Measurements from ENCODE around the gene F10.

F10 gene

GRCh38 chr13:113092776-113093579 lies 29.6 kb upstream of the F10 start:
- Histone ChIP-seq H3K4me3 (ENCODE audit: severe bottlenecking) (no peak overlapping the region), H3K9me3 (ENCODE audit: severe bottlenecking) (no peaks in the 10 kb centered on the region), H3K4me1 (ENCODE audit: insufficient read depth, poor library complexity, severe bottlenecking) (no peaks in the 10 kb centered on the region), H3K27ac (ENCODE audit: poor library complexity, severe bottlenecking) (no peak overlapping the region), H3K36me3 (ENCODE audit: low read depth) (no peaks in the 10 kb centered on the region), H3K27me3 (ENCODE audit: insufficient read depth, poor library complexity, severe bottlenecking) (peaks cover 11% of the 10 kb centered on the region)
- no peak for ATAC-seq (ENCODE audit: low read depth)
- DNase-seq (ENCODE audit: low spot score) = peak; percentile 40
- TF ChIP-seq CTCF (IDR thresholded peaks at IDR 0.05; ENCODE audit: poor library complexity, severe bottlenecking) = no peak

GRCh38 chr13:113093580-113094409 lies 28.8 kb upstream of the F10 start:
- Histone ChIP-seq H3K4me1 (ENCODE audit: insufficient read depth, poor library complexity, severe bottlenecking) (no peaks in the 10 kb centered on the region), H3K9me3 (ENCODE audit: severe bottlenecking) (no peaks in the 10 kb centered on the region), H3K27ac (ENCODE audit: poor library complexity, severe bottlenecking) (no peak overlapping the region), H3K36me3 (ENCODE audit: low read depth) (no peaks in the 10 kb centered on the region), H3K27me3 (ENCODE audit: insufficient read depth, poor library complexity, severe bottlenecking) (peaks cover 17% of the 10 kb centered on the region), H3K4me3 (ENCODE audit: severe bottlenecking) (no peak overlapping the region)
- DNase-seq (ENCODE audit: low spot score) = peak; percentile 49
- no peak for TF ChIP-seq CTCF (IDR thresholded peaks at IDR 0.05; ENCODE audit: poor library complexity, severe bottlenecking)
- ATAC-seq (ENCODE audit: low read depth) = no peak

GRCh38 chr13:113094410-113094800 lies 28.2 kb upstream of the F10 start:
- H3K36me3 ChIP-seq (ENCODE audit: low read depth) = no peaks in the 10 kb centered on the region
- ATAC-seq (ENCODE audit: low read depth) = no peak
- no peak for TF ChIP-seq CTCF (IDR thresholded peaks at IDR 0.05; ENCODE audit: poor library complexity, severe bottlenecking)

GRCh38 chr13:113095146-113096051 lies 27.2 kb upstream of the F10 start:
- no peak for TF ChIP-seq CTCF (IDR thresholded peaks at IDR 0.05; ENCODE audit: poor library complexity, severe bottlenecking)
- ATAC-seq (ENCODE audit: low read depth) (no peak), DNase-seq (ENCODE audit: low spot score) (peak; percentile 35)
- no peak overlapping the region for H3K4me3 ChIP-seq (ENCODE audit: severe bottlenecking)
- H3K27me3 ChIP-seq (ENCODE audit: insufficient read depth, poor library complexity, severe bottlenecking) = peaks cover 27% of the 10 kb centered on the region
- H3K9me3 ChIP-seq (ENCODE audit: severe bottlenecking) = no peaks in the 10 kb centered on the region
- no peaks in the 10 kb centered on the region for H3K36me3 ChIP-seq (ENCODE audit: low read depth)
- H3K4me1 ChIP-seq (ENCODE audit: insufficient read depth, poor library complexity, severe bottlenecking) = no peaks in the 10 kb centered on the region
- H3K27ac ChIP-seq (ENCODE audit: poor library complexity, severe bottlenecking) = no peak overlapping the region

More at GRCh38 chr13:113094410-113094800, 28.2 kb upstream of the F10 start:
- Histone ChIP-seq H3K4me1 (ENCODE audit: insufficient read depth, poor library complexity, severe bottlenecking) (no peaks in the 10 kb centered on the region), H3K27me3 (ENCODE audit: insufficient read depth, poor library complexity, severe bottlenecking) (peaks cover 23% of the 10 kb centered on the region), H3K9me3 (ENCODE audit: severe bottlenecking) (no peaks in the 10 kb centered on the region), H3K4me3 (ENCODE audit: severe bottlenecking) (no peak overlapping the region), H3K27ac (ENCODE audit: poor library complexity, severe bottlenecking) (no peak overlapping the region)
- no peak for DNase-seq (ENCODE audit: low spot score)
